GM21825 (cell line): ENCODE measurements around the gene CACNB1.

Experiments used
- ATAC-seq: cut with Tn5 transposase; IDR thresholded peaks from one replicate; pipeline ENCODE4 v1.9.1; 2021; ENCODE audit warnings: mild to moderate bottlenecking, moderate library complexity; ENCODE audit not compliant: unreplicated experiment

Gene CACNB1

DNA sequence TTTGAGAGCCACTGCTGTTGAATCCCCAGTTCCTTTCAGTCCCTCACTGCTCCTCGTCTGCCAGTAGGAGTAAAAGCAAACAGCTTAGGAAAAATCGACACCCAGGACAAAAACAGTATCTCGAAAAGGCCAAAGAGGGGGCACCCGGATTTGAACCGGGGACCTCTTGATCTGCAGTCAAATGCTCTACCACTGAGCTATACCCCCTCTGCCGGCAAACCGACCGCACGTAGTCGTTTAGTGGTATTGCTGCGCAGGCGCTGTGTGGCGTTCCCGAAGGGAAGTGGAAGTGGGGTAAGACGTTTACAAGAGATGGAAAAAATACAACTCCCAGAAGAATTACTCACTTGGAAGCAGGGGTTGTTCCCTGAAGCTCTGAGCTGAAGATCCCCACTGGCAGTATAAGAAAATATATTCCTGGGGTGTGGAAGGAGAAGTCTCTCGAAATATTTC, 43.8 kb downstream of the CACNB1 start:
- ATAC-seq, result peak; percentile 37

GRCh38 chr17:39151943-39152818, 45.3 kb downstream of the CACNB1 start:
- no peak for ATAC-seq

DNA sequence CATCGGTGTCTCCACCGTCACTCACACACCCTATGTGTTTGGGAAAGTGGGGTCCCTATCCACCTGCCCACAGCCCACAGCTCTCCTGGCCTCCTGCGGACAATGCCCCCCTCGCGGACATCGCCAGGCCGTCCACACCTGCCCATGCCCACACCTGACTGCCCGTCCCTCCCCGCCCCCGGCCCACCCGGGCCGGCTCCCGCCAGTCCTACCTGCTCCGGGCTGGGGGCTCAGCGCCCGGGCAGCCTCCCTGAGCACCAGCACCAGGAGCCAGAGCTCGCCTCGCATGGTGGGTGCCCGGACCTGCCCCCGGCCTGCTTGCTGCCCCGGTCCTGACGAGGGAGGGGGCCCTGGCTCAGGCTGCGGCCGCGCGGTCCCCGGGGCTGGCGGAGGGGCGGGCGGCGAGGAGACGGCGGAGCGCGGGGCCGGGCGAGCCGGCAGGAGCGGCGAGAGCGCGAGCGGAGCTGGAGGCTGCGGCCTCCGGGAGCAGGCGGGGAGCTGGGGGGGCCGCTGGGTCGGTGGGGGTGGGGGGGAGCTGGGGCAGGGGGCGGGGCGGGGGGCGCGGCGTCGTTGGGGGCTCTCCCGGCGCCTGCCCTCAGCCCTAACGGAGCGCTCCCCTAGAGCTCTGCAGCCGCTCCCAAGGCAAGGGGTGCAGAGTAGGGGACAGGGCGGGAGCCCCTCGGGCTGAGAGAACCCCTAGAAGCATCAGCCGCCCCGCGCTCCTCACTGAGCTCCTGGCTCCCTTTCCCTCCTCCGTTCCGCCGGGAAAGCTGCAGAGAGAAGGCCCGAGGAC, 46.1 kb downstream of the CACNB1 start, which contains the start of gene PLXDC1:
PLXDC1 (minus strand) TSS at position 488 of the 793 bp plus-strand sequence; CDS start at position 288, 200 bp downstream.
- ATAC-seq, result no peak

DNA sequence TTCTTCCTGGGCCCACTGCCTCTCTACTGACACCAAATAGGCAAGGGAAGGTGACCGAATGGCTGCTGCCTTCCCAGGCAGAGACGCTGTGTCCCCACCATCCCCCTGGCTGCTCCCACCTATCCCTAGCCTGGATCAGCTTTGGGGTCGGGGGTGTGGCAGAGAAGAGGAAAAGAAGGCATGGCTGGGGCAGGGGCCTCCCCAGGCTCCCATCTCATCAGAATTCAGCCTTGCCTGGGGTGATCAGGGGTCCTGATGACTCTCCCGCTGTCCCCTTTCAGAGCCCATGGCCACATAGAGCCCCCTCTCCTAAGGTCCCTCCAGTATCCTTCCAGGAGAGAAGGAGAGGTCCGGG, 46.7 kb downstream of the CACNB1 start:
- ATAC-seq, result no peak

DNA sequence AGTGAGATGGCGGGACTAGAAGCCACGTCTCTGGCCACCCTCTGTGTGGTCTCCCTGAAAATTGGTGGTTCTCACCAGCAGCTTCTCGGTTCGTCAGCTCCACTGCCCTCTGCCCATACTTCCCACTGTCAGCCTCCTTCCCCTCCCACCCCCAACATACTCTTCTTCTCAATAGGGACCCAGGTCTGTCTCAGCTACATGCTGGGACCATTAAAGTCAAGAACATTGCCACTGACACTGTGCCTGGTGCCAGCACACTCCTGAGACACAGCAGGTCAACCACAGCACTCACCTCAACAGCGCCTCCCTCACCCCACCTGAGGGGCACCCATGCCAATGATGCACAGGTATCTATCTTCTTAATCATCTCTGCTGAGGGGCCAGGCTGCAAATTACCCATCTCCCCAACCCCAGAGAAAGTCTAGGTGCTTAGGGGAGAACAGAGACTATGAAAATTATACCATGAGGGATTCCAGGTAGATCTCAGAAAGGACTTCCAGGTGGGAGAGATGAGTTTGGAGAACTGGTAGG, 47.3 kb downstream of the CACNB1 start:
- no peak for ATAC-seq

GRCh38 chr17:39147221-39148185, 50.0 kb downstream of the CACNB1 start:
- no peak for ATAC-seq

GRCh38 chr17:39146273-39146672, 51.2 kb downstream of the CACNB1 start:
- no peak for ATAC-seq

GRCh38 chr17:39145143-39145542, 52.3 kb downstream of the CACNB1 start:
- ATAC-seq, result no peak

- no peak for ATAC-seq
Observed at GRCh38 chr17:39144416-39144840, 53.0 kb downstream of the CACNB1 start.

DNA sequence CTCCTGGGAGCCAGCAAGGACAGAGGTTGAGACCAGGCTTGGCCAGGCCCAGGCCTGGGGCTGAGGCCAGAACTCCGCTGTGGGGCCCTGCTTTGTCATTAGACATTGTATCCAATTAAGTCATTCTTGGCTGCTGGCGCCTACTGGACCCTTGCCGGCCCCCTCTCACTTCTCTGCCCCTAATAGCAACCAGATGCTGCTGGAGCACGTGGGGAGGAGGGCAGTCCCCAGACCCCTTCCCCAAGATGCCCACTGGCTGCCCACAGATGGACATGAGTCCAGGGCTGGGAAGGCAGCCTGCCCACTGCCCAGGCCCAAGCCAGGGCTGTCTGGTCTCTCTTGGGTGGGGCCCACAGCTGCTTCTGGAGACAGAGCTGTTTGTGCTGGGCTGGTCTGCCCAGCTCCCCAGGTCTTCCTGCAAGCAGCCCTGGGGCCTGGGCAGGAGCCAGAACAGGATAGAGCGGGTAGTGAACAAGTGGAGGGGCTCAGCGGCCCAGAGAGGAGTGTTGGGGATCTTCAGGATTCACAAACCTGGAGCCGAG, 53.8 kb downstream of the CACNB1 start:
- ATAC-seq, result no peak

GRCh38 chr17:39141915-39142664, 55.4 kb downstream of the CACNB1 start:
- ATAC-seq, result no peak

GRCh38 chr17:39141294-39141693, 56.2 kb downstream of the CACNB1 start:
- no peak for ATAC-seq

GRCh38 chr17:39139561-39139960, 57.9 kb downstream of the CACNB1 start:
- ATAC-seq, result no peak

DNA sequence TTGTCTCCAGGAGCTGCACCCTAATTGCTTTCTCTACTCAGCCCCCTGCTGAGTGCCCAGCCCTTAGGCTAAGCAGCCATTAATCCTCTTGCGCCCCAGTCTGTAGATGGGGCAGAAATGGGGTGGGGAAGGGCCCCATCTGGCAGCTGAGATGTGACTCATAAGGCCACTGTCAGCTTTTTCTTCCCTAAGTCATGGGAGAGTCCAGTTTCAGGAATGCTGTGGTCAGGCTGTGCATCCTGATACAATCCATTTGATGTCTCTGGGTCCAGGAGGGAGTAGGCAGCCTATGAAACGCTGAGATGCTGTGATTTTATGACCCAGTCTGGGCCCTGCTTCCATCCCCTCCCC, 58.3 kb downstream of the CACNB1 start:
- no peak for ATAC-seq

DNA sequence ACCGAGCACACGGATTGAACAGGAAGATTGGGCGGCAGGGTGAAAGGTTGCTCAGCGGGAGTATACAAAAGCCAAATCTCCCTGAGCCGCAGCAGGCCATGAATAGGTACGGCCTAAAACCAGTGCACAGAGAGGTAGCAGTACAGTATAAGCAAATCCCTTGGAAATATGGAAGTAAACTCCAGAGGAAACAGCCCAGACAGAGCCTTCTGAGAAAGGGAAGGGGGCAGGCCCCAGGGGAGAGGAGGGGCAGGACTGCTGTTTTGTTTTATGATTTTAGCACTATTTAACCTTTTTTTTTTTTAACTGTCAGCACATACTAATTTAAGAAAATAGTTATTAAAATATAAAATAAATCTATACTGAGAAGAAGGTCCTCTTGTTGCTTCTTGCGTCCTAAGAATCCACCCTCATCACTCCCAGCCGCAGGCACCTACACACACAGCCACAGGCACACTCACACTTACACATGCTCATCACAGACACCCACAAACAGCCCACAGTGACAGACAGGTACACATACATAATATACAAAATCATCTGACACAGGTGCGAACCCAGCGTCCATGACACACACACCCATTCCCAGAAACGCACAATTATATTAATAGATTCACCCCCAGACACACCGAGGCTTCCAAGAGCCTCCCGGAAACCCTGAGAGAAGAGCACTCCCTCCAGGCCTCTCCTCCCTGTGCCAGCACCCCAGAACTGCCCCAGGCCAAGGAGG, 58.9 kb downstream of the CACNB1 start:
- ATAC-seq, result no peak

GRCh38 chr17:39134878-39135277, 62.6 kb downstream of the CACNB1 start:
- no peak for ATAC-seq

DNA sequence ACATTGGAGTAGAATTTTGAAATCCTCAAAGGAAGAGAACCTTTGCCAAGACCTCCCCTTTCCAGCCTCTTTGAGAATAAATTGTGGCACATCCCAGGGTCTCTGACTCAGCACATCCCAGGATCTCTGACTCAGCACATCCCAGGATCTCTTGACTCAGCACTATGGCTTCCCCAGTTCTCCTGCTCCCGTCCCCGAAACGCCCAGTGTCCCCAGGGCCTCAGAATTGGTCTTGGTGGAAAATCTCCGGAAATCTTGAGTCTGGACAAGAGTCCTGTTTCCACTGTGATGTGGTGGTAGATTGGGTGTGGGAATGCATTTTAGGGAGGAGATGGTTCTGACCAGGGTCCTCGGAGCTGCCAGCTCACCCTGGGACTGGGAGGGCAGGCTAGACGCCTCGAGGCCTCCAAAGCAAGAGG, 65.3 kb downstream of the CACNB1 start:
- ATAC-seq, result no peak

DNA sequence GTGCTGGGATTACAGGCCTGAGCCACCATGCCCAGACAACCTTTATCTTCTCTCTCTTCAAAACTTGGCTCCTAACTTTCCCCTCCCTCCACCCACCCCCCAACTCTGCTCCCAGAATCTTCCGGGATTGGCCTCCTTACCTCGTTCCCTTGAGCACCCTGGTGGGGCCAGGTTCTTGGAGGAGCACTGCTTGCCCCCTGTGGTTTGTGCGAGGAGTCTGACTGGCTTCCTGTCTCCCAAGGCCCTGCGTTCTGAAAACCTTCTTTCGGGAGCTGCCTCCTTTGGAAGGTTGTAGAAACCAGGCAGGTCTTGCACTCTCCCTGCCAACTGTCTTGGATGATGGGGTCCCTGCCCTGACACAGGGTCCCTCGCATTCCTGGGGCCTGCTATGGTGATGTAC, 65.9 kb downstream of the CACNB1 start:
- ATAC-seq, result no peak

GRCh38 chr17:39130205-39130604, 67.3 kb downstream of the CACNB1 start:
- ATAC-seq, result no peak
